Trophoblast cell (in vitro differentiated cells and primary cell): ENCODE results near the gene PRR33.

Experiments used
- DNase-seq, 2 donors: peaks; one replicate each; pipeline ENCODE4 v3.0.0-alpha.2; 2016
- H2AFZ ChIP-seq: 2 replicates; pipeline ENCODE4 v1.6.1; 2013; ENCODE audit warnings: low read length, moderate library complexity, mild to moderate bottlenecking; ENCODE audit not compliant: insufficient read depth, poor library complexity
- H2AK5ac ChIP-seq: 2 replicates; pipeline ENCODE4 v1.6.1; 2013; ENCODE audit warnings: mild to moderate bottlenecking, low read length
- H2BK120ac ChIP-seq: 2 replicates; pipeline ENCODE4 v1.6.1; 2013; ENCODE audit warnings: low read length, mild to moderate bottlenecking, moderate library complexity; ENCODE audit not compliant: insufficient read depth, poor library complexity
- H2BK12ac ChIP-seq: 2 replicates; pipeline ENCODE4 v1.6.1; 2013; ENCODE audit warnings: mild to moderate bottlenecking, low read length, moderate library complexity
- H2BK5ac ChIP-seq: 2 replicates; pipeline ENCODE4 v1.6.1; 2013; ENCODE audit warnings: low read length, low read depth, moderate library complexity, mild to moderate bottlenecking; ENCODE audit not compliant: poor library complexity
- H3K14ac ChIP-seq: 2 replicates; pipeline ENCODE4 v1.6.1; 2013; ENCODE audit warnings: mild to moderate bottlenecking, low read length
- H3K18ac ChIP-seq: 2 replicates; pipeline ENCODE4 v1.6.1; 2013; ENCODE audit warnings: mild to moderate bottlenecking, low read length
- H3K23ac ChIP-seq: 2 replicates; pipeline ENCODE4 v1.6.1; 2013; ENCODE audit warnings: low read length
- H3K27ac ChIP-seq: 2 replicates; pipeline ENCODE4 v1.5.1; 2013; ENCODE audit warnings: low read depth, mild to moderate bottlenecking, inconsistent platforms, low read length, moderate library complexity
- H3K27me3 ChIP-seq: 2 replicates; pipeline ENCODE4 v1.6.1; 2013; ENCODE audit warnings: inconsistent platforms, mild to moderate bottlenecking, low read length, moderate library complexity; ENCODE audit not compliant: insufficient read depth
- H3K36me3 ChIP-seq, 2 experiments: 1 replicate in 1 of 2; 2 replicates in 1 of 2; pipeline ENCODE4 v1.6.1; 2013; ENCODE audit warnings: low read length in 2 of 2, mild to moderate bottlenecking in 2 of 2, moderate library complexity in 1 of 2; ENCODE audit not compliant: insufficient read depth in 2 of 2, control insufficient read depth in 1 of 2
- H3K4ac ChIP-seq: 2 replicates; pipeline ENCODE4 v1.6.1; 2013; ENCODE audit warnings: low read depth, mild to moderate bottlenecking, low read length, moderate library complexity
- H3K4me1 ChIP-seq, 2 experiments: 1 replicate in 1 of 2; 2 replicates in 1 of 2; pipeline ENCODE4 v1.6.1; 2013; ENCODE audit warnings: low read length in 2 of 2, mild to moderate bottlenecking in 2 of 2, moderate library complexity in 1 of 2; ENCODE audit not compliant: insufficient read depth in 2 of 2, control insufficient read depth in 1 of 2
- H3K4me2 ChIP-seq: 2 replicates; pipeline ENCODE4 v1.6.1; 2013; ENCODE audit warnings: inconsistent platforms, mild to moderate bottlenecking, low read length, moderate library complexity
- H3K4me3 ChIP-seq: 2 replicates; pipeline ENCODE4 v1.5.1; 2013; ENCODE audit warnings: mild to moderate bottlenecking, low read depth, low read length, inconsistent platforms
- H3K79me1 ChIP-seq: one replicate; pipeline ENCODE4 v1.6.1; 2013; ENCODE audit warnings: low read length
- H3K79me2 ChIP-seq: 2 replicates; pipeline ENCODE4 v1.6.1; 2013; ENCODE audit warnings: low read length, mild to moderate bottlenecking; ENCODE audit not compliant: control insufficient read depth, insufficient read depth, poor library complexity
- H3K9ac ChIP-seq: 2 replicates; pipeline ENCODE4 v1.6.1; 2013; ENCODE audit warnings: mild to moderate bottlenecking, low read length
- H3K9me3 ChIP-seq: 2 replicates; pipeline ENCODE4 v1.6.1; 2013; ENCODE audit warnings: low read depth, mild to moderate bottlenecking, control low read depth, inconsistent platforms, low read length; ENCODE audit not compliant: insufficient read depth
- H4K12ac ChIP-seq: 2 replicates; pipeline ENCODE4 v1.6.1; 2013; ENCODE audit warnings: low read depth, mild to moderate bottlenecking, low read length, moderate library complexity
- H4K8ac ChIP-seq: 2 replicates; pipeline ENCODE4 v1.6.1; 2013; ENCODE audit warnings: low read depth, mild to moderate bottlenecking, low read length, moderate library complexity
- H4K91ac ChIP-seq: one replicate; pipeline ENCODE4 v1.6.1; 2013; ENCODE audit warnings: low read depth, mild to moderate bottlenecking, low read length, moderate library complexity
- WGBS: extraction: QIAGEN DNeasy Blood & Tissue Kit; methylation state at CpG from one replicate; pipeline ENCODE4 v1.1.7; 2013; ENCODE audit warnings: missing lambda C conversion rate; ENCODE audit not compliant: insufficient read length, insufficient coverage; ENCODE audit errors: extremely low coverage; 5-methylcytosine and 5-hydroxymethylcytosine counted together

PRR33 gene

GRCh38 chr11:1899686-1900085 lies 8.0 kb upstream of the PRR33 start:
- no peak overlapping the region for H2BK120ac ChIP-seq
- no peaks in the 10 kb centered on the region for H3K79me2 ChIP-seq
- WGBS = no CpG with 5 or more reads among the region's 5 CpGs
- no peaks in the 10 kb centered on the region for H3K9me3 ChIP-seq
- H3K14ac ChIP-seq = no peak overlapping the region
- no peaks in the 10 kb centered on the region for H3K4me1 ChIP-seq
- no peak overlapping the region for H2BK12ac ChIP-seq
- DNase-seq = no peak
- H3K79me1 ChIP-seq = no peaks in the 10 kb centered on the region
- no peak overlapping the region for H3K27ac ChIP-seq
- H3K4ac ChIP-seq = no peak overlapping the region
- H2AK5ac ChIP-seq = no peak overlapping the region
- H3K27me3 ChIP-seq = no peaks in the 10 kb centered on the region
- H2BK5ac ChIP-seq = no peak overlapping the region
- H4K91ac ChIP-seq = no peak overlapping the region
- no peak overlapping the region for H4K12ac ChIP-seq
- H3K36me3 ChIP-seq = no peaks in the 10 kb centered on the region
- H3K4me2 ChIP-seq = no peak overlapping the region
- no peak overlapping the region for H3K4me3 ChIP-seq
- H3K9ac ChIP-seq = no peak overlapping the region
- H3K23ac ChIP-seq = no peak overlapping the region
- no peak overlapping the region for H2AFZ ChIP-seq
- H4K8ac ChIP-seq = no peak overlapping the region
- H3K18ac ChIP-seq = no peak overlapping the region

GRCh38 chr11:1899090-1899489 lies 7.4 kb upstream of the PRR33 start:
- Histone ChIP-seq H3K18ac (no peak overlapping the region), H3K27me3 (no peaks in the 10 kb centered on the region), H3K14ac (no peak overlapping the region), H3K4me1 (no peaks in the 10 kb centered on the region), H3K4me3 (no peak overlapping the region), H4K8ac (no peak overlapping the region), H3K4me2 (no peak overlapping the region), H3K79me1 (no peaks in the 10 kb centered on the region), H3K79me2 (no peaks in the 10 kb centered on the region), H3K4ac (no peak overlapping the region), H4K12ac (no peak overlapping the region), H2AFZ (no peak overlapping the region), H3K27ac (no peak overlapping the region), H4K91ac (no peak overlapping the region), H2AK5ac (no peak overlapping the region), H2BK120ac (no peak overlapping the region), H2BK12ac (no peak overlapping the region), H3K36me3 (no peaks in the 10 kb centered on the region), H3K9me3 (no peaks in the 10 kb centered on the region), H3K23ac (no peak overlapping the region), H2BK5ac (no peak overlapping the region), H3K9ac (no peak overlapping the region)
- no CpG with 5 or more reads among the region's 4 CpGs for WGBS
- DNase-seq = no peak

GRCh38 chr11:1896923-1897322 lies 5.2 kb upstream of the PRR33 start:
- H3K4me1 ChIP-seq = no peaks in the 10 kb centered on the region
- no peaks in the 10 kb centered on the region for H3K36me3 ChIP-seq
- H3K4me3 ChIP-seq = no peak overlapping the region
- H3K23ac ChIP-seq = no peak overlapping the region
- no peak overlapping the region for H3K4me2 ChIP-seq
- no peak overlapping the region for H2BK5ac ChIP-seq
- H3K79me2 ChIP-seq = no peaks in the 10 kb centered on the region
- H3K4ac ChIP-seq = no peak overlapping the region
- H3K79me1 ChIP-seq = no peaks in the 10 kb centered on the region
- WGBS = no CpG with 5 or more reads among the region's 12 CpGs
- H3K9me3 ChIP-seq = no peaks in the 10 kb centered on the region
- H2BK12ac ChIP-seq = no peak overlapping the region
- no peak overlapping the region for H2BK120ac ChIP-seq
- H4K91ac ChIP-seq = no peak overlapping the region
- H3K9ac ChIP-seq = no peak overlapping the region
- DNase-seq = peak; percentile 46 to 74
- no peak overlapping the region for H3K18ac ChIP-seq
- no peaks in the 10 kb centered on the region for H3K27me3 ChIP-seq
- no peak overlapping the region for H2AFZ ChIP-seq
- no peak overlapping the region for H3K27ac ChIP-seq
- H3K14ac ChIP-seq = no peak overlapping the region
- H2AK5ac ChIP-seq = no peak overlapping the region
- no peak overlapping the region for H4K8ac ChIP-seq
- no peak overlapping the region for H4K12ac ChIP-seq

GRCh38 chr11:1896468-1896867 lies 4.8 kb upstream of the PRR33 start:
- H3K18ac ChIP-seq = no peak overlapping the region

More at GRCh38 chr11:1896468-1896867, 4.8 kb upstream of the PRR33 start:
- Histone ChIP-seq H3K4me1 (no peaks in the 10 kb centered on the region), H3K14ac (no peak overlapping the region), H3K23ac (no peak overlapping the region), H2BK12ac (no peak overlapping the region), H3K9ac (no peak overlapping the region), H3K4me3 (no peak overlapping the region), H4K12ac (no peak overlapping the region), H2AFZ (no peak overlapping the region), H2BK5ac (no peak overlapping the region), H3K9me3 (peaks cover under 1% of the 10 kb centered on the region), H2BK120ac (no peak overlapping the region), H2AK5ac (no peak overlapping the region), H3K27me3 (no peaks in the 10 kb centered on the region), H3K79me1 (no peaks in the 10 kb centered on the region), H4K91ac (no peak overlapping the region), H3K4me2 (no peak overlapping the region), H3K27ac (no peak overlapping the region), H3K36me3 (no peaks in the 10 kb centered on the region), H3K79me2 (no peaks in the 10 kb centered on the region), H3K4ac (no peak overlapping the region), H4K8ac (no peak overlapping the region)
- no peak for DNase-seq
- no CpG with 5 or more reads among the region's 10 CpGs for WGBS
